HFFc6 (cell line): ENCODE results near the gene GPR153. TPM values are rescaled to one million over a fixed set of nuclear protein-coding genes. Genes with fewer than 3 reads are reported as not detected.
A peak's percentile ranks its signal among the peaks of the same experiment; 100 is the strongest.

Experiments used
- DNase-seq: peaks from one replicate; pipeline ENCODE4 v3.0.0-alpha.2; 2018
- H3K27ac Mint-ChIP-seq: 2 replicates; pipeline ENCODE4 v1.8.0; 2020; ENCODE audit warnings: mild to moderate bottlenecking, mixed read lengths
- H3K27me3 Mint-ChIP-seq: 2 replicates; pipeline ENCODE4 v1.8.0; 2021; ENCODE audit warnings: mild to moderate bottlenecking, moderate library complexity, mixed read lengths; ENCODE audit not compliant: insufficient read depth
- H3K36me3 Mint-ChIP-seq: 2 replicates; pipeline ENCODE4 v1.8.0; 2021; ENCODE audit warnings: low read depth, mixed read lengths
- H3K4me1 Mint-ChIP-seq: 2 replicates; pipeline ENCODE4 v1.8.0; 2020; ENCODE audit warnings: low read depth, mixed read lengths
- H3K4me3 Mint-ChIP-seq: 2 replicates; pipeline ENCODE4 v1.8.0; 2020; ENCODE audit warnings: mild to moderate bottlenecking, moderate library complexity, mixed read lengths
- H3K9me3 Mint-ChIP-seq: 2 replicates; pipeline ENCODE4 v1.8.0; 2020; ENCODE audit warnings: mild to moderate bottlenecking, mixed read lengths
- total RNA-seq, 6 experiments: library from RNA; stranded (reverse); fragmentation: NEBNext Ultra II Directional; extraction: Animal tissue kit (Norgen Biotek cat#: 25700); gene quantifications; 2 replicates in 1 of 6; 3 replicates in 5 of 6; pipeline ENCODE4 v1.2.3, GENCODE V29; 2021
- TF ChIP-seq, protein P1 (sequence below): fragments of 200-600 bp; sonication (generic); IDR thresholded peaks from 2 replicates; pipeline ENCODE4 v1.5.0; 2021; ENCODE audit warnings: antibody characterized with exemption, mild to moderate bottlenecking

Gene GPR153
- total RNA-seq, 6 experiments from 2014 or later, result 6.0 to 7.9 (median 7.2) TPM

- no peak overlapping the region; the same call in 1 of the 2 replicates for H3K27ac Mint-ChIP-seq
- peaks cover 1% of the 10 kb centered on the region for H3K27me3 Mint-ChIP-seq
- peaks cover 38% of the 10 kb centered on the region for H3K4me1 Mint-ChIP-seq
- no peak overlapping the region for H3K4me3 Mint-ChIP-seq
- DNase-seq, result no peak
- TF ChIP-seq, protein P1, sequence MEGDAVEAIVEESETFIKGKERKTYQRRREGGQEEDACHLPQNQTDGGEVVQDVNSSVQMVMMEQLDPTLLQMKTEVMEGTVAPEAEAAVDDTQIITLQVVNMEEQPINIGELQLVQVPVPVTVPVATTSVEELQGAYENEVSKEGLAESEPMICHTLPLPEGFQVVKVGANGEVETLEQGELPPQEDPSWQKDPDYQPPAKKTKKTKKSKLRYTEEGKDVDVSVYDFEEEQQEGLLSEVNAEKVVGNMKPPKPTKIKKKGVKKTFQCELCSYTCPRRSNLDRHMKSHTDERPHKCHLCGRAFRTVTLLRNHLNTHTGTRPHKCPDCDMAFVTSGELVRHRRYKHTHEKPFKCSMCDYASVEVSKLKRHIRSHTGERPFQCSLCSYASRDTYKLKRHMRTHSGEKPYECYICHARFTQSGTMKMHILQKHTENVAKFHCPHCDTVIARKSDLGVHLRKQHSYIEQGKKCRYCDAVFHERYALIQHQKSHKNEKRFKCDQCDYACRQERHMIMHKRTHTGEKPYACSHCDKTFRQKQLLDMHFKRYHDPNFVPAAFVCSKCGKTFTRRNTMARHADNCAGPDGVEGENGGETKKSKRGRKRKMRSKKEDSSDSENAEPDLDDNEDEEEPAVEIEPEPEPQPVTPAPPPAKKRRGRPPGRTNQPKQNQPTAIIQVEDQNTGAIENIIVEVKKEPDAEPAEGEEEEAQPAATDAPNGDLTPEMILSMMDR, result no peak
- no peaks in the 10 kb centered on the region for H3K36me3 Mint-ChIP-seq
- H3K9me3 Mint-ChIP-seq, result no peaks in the 10 kb centered on the region
Observed at GRCh38 chr1:6274622-6275139, 13.8 kb upstream of the GPR153 start.

GRCh38 chr1:6274102-6274501 is 13.2 kb upstream of the GPR153 start:
- TF ChIP-seq, protein P1, result no peak
- H3K27ac Mint-ChIP-seq, result no peak overlapping the region
- DNase-seq, result no peak
- H3K27me3 Mint-ChIP-seq, result peaks cover 1% of the 10 kb centered on the region
- no peaks in the 10 kb centered on the region for H3K9me3 Mint-ChIP-seq
- H3K4me3 Mint-ChIP-seq, result no peak overlapping the region
- H3K4me1 Mint-ChIP-seq, result peaks cover 38% of the 10 kb centered on the region
- no peaks in the 10 kb centered on the region for H3K36me3 Mint-ChIP-seq

DNA sequence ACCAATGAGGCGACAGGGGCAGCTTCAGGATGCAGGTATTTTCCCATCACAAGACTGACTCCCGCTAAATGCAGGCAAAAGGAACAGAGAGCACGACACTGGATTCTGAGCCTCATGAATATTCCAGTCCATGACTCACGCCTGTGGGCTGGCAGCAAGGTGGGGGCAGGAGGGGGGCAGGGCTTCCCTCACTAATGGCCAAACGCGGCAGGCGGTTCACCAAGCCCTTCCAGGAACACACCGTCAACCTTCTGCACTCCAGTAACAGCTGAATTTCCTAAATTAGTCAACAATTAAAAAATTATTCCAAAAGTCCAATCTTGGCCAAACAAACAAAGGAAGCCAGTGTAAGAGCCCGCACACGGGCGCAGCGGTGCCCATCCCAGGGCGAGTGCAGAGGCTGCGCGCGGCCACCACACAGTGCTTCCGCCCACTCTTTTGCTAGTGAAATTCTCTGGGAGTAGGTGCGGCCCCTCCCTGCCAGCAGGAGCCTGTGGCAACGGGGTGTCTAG is 12.5 kb upstream of the GPR153 start:
- peaks cover 1% of the 10 kb centered on the region for H3K27me3 Mint-ChIP-seq
- TF ChIP-seq, protein P1, result no peak
- peaks cover 38% of the 10 kb centered on the region for H3K4me1 Mint-ChIP-seq
- H3K4me3 Mint-ChIP-seq, result no peak overlapping the region
- peak; percentile 50 for DNase-seq
- H3K36me3 Mint-ChIP-seq, result no peaks in the 10 kb centered on the region
- no peaks in the 10 kb centered on the region for H3K9me3 Mint-ChIP-seq
- no peak overlapping the region for H3K27ac Mint-ChIP-seq

GRCh38 chr1:6272868-6273267 is 12.0 kb upstream of the GPR153 start:
- peaks cover 44% of the 10 kb centered on the region for H3K4me1 Mint-ChIP-seq
- TF ChIP-seq, protein P1, result peak; percentile 36
- H3K27ac Mint-ChIP-seq, result no peak overlapping the region

GRCh38 chr1:6272452-6272851 is 11.6 kb upstream of the GPR153 start:
- TF ChIP-seq, protein P1, result no peak
- no peak overlapping the region for H3K27ac Mint-ChIP-seq
- DNase-seq, result no peak
- peaks cover 48% of the 10 kb centered on the region for H3K4me1 Mint-ChIP-seq
- peaks cover 1% of the 10 kb centered on the region for H3K27me3 Mint-ChIP-seq
- no peak overlapping the region for H3K4me3 Mint-ChIP-seq
- H3K36me3 Mint-ChIP-seq, result no peaks in the 10 kb centered on the region
- H3K9me3 Mint-ChIP-seq, result no peaks in the 10 kb centered on the region

More at GRCh38 chr1:6272868-6273267, 12.0 kb upstream of the GPR153 start:
- Mint-ChIP-seq H3K27me3 (peaks cover 1% of the 10 kb centered on the region), H3K36me3 (no peaks in the 10 kb centered on the region), H3K9me3 (no peaks in the 10 kb centered on the region), H3K4me3 (no peak overlapping the region)
- no peak for DNase-seq
